ENCODE results near the gene PP2D1.

- no peak for TF ChIP-seq POLR2A (IDR thresholded peaks at IDR 0.05; ENCODE audit: extremely low read depth, insufficient read length)
- TF ChIP-seq, protein P1, sequence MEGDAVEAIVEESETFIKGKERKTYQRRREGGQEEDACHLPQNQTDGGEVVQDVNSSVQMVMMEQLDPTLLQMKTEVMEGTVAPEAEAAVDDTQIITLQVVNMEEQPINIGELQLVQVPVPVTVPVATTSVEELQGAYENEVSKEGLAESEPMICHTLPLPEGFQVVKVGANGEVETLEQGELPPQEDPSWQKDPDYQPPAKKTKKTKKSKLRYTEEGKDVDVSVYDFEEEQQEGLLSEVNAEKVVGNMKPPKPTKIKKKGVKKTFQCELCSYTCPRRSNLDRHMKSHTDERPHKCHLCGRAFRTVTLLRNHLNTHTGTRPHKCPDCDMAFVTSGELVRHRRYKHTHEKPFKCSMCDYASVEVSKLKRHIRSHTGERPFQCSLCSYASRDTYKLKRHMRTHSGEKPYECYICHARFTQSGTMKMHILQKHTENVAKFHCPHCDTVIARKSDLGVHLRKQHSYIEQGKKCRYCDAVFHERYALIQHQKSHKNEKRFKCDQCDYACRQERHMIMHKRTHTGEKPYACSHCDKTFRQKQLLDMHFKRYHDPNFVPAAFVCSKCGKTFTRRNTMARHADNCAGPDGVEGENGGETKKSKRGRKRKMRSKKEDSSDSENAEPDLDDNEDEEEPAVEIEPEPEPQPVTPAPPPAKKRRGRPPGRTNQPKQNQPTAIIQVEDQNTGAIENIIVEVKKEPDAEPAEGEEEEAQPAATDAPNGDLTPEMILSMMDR (IDR thresholded peaks at IDR 0.05; ENCODE audit: low read depth, low read length), result no peak
- no peak for TF ChIP-seq MYC (IDR thresholded peaks at IDR 0.05; ENCODE audit: low read depth, low read length)
- TF ChIP-seq, protein P2, sequence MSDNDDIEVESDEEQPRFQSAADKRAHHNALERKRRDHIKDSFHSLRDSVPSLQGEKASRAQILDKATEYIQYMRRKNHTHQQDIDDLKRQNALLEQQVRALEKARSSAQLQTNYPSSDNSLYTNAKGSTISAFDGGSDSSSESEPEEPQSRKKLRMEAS (IDR thresholded peaks at IDR 0.05; ENCODE audit: low read depth, low read length), result no peak
Observed at GRCh38 chr3:20035019-20035418, 23.0 kb upstream of the PP2D1 start.
